ENCODE data around the gene FAM227A.

FAM227A gene

GRCh38 chr22:38656256-38657044 lies at the start of gene FAM227A, which contains the start of gene CBY1:
Gene FAM227A, minus strand, starts transcription at chr22:38656392. Its CDS starts 6,224 bp downstream, at chr22:38650168.
Gene CBY1, plus strand, starts transcription at chr22:38656638. Its CDS starts 11,417 bp downstream, at chr22:38668055.
- DNase-seq (ENCODE audit: low read depth in 1 of 2, low spot score in 1 of 2), result peak; percentile 70 to 80

- peak; percentile 88 to 94 for DNase-seq (ENCODE audit: low read depth in 1 of 2, low spot score in 1 of 2)
These were observed 49.3 kb upstream of the FAM227A start, which contains the start of gene GTPBP1 for GRCh38 chr22:38705235-38706100. Gene GTPBP1, plus strand, starts transcription at chr22:38705944. Its CDS starts 12 bp downstream, at chr22:38705956.

- no peak for DNase-seq (ENCODE audit: low read depth in 1 of 2, low spot score in 1 of 2)
These were observed 48.6 kb upstream of the FAM227A start for GRCh38 chr22:38704654-38705234.

GRCh38 chr22:38700789-38701628 lies 44.8 kb upstream of the FAM227A start, which contains the start of gene JOSD1:
Gene JOSD1, minus strand, starts transcription at chr22:38700943. Its CDS starts 956 bp downstream, at chr22:38699987.
- DNase-seq (ENCODE audit: low read depth in 1 of 2, low spot score in 1 of 2), result peak; percentile 94 to 97

- no peak for DNase-seq (ENCODE audit: low read depth in 1 of 2, low spot score in 1 of 2)
These were observed 44.1 kb upstream of the FAM227A start for GRCh38 chr22:38700270-38700788.

GRCh38 chr22:38699784-38700183 lies 43.6 kb upstream of the FAM227A start:
- no peak for DNase-seq (ENCODE audit: low read depth in 1 of 2, low spot score in 1 of 2)

- no peak for DNase-seq (ENCODE audit: low read depth in 1 of 2, low spot score in 1 of 2)
These were observed 43.0 kb upstream of the FAM227A start for GRCh38 chr22:38699143-38699542.

- DNase-seq (ENCODE audit: low read depth in 1 of 2, low spot score in 1 of 2), result no peak
These were observed 42.4 kb upstream of the FAM227A start for GRCh38 chr22:38698407-38699094.

- DNase-seq (ENCODE audit: low read depth in 1 of 2, low spot score in 1 of 2), result no peak
These were observed 41.4 kb upstream of the FAM227A start for GRCh38 chr22:38697425-38698089.

- DNase-seq (ENCODE audit: low read depth in 1 of 2, low spot score in 1 of 2), result peak in 1 of 2 donors; percentile 17
These were observed 40.6 kb upstream of the FAM227A start for GRCh38 chr22:38696606-38697424.

GRCh38 chr22:38694940-38695339 lies 38.7 kb upstream of the FAM227A start:
- DNase-seq (ENCODE audit: low read depth in 1 of 2, low spot score in 1 of 2), result no peak

GRCh38 chr22:38694049-38694448 lies 37.9 kb upstream of the FAM227A start:
- DNase-seq (ENCODE audit: low read depth in 1 of 2, low spot score in 1 of 2), result no peak

- DNase-seq (ENCODE audit: low read depth in 1 of 2, low spot score in 1 of 2), result no peak
These were observed 33.5 kb upstream of the FAM227A start for GRCh38 chr22:38689651-38690050.

GRCh38 chr22:38685761-38686160 lies 29.6 kb upstream of the FAM227A start:
- DNase-seq (ENCODE audit: low read depth in 1 of 2, low spot score in 1 of 2), result no peak

GRCh38 chr22:38684895-38685294 lies 28.7 kb upstream of the FAM227A start:
- no peak for DNase-seq (ENCODE audit: low read depth in 1 of 2, low spot score in 1 of 2)

- peak; percentile 65 to 81 for DNase-seq (ENCODE audit: low read depth in 1 of 2, low spot score in 1 of 2)
These were observed 25.6 kb upstream of the FAM227A start, which contains the start of gene TOMM22 for GRCh38 chr22:38681582-38682335. Gene TOMM22, plus strand, starts transcription at chr22:38681957. Its CDS starts 22 bp downstream, at chr22:38681979.

- no peak for DNase-seq (ENCODE audit: low read depth in 1 of 2, low spot score in 1 of 2)
These were observed 19.6 kb upstream of the FAM227A start for GRCh38 chr22:38675833-38676232.
